WTC11 (cell line): ENCODE data around the gene SH3BGR. TPM values are rescaled to one million over a fixed set of nuclear protein-coding genes. Genes with fewer than 3 reads are reported as not detected.

Source experiments
- ATAC-seq: fragments of 200-7000 bp; cut with Tn5 transposase; 2 replicates; pipeline ENCODE4 v1.10.0; 2021; ENCODE audit warnings: mild to moderate bottlenecking, moderate library complexity
- CTCF ChIA-PET: fragments of 300-600 bp; sonication (Branson Sonifier 250); formaldehyde crosslinking; loops from one replicate; lab custom pipeline; 2021; ENCODE audit warnings: antibody characterized with exemption; lab: Charles Lee
- POLR2A ChIA-PET: fragments of 350-600 bp; sonication (Branson Sonifier 250); formaldehyde crosslinking; loops from one replicate; lab custom pipeline; 2021; ENCODE audit warnings: antibody characterized with exemption; lab: Charles Lee
- DNase-seq: peaks from one replicate; pipeline ENCODE4 v3.0.0; 2021; ENCODE audit warnings: low spot score
- H3K27ac Mint-ChIP-seq: 2 replicates; pipeline ENCODE4 v1.8.0; 2021; ENCODE audit warnings: mixed read lengths
- H3K27me3 Mint-ChIP-seq: 2 replicates; pipeline ENCODE4 v1.8.0; 2021; ENCODE audit warnings: low read depth, mild to moderate bottlenecking, moderate library complexity, mixed read lengths
- H3K36me3 Mint-ChIP-seq: 2 replicates; pipeline ENCODE4 v1.8.0; 2021; ENCODE audit warnings: mixed read lengths
- H3K4me1 Mint-ChIP-seq: 2 replicates; pipeline ENCODE4 v1.8.0; 2022; ENCODE audit warnings: mixed read lengths
- H3K4me3 Mint-ChIP-seq: 2 replicates; pipeline ENCODE4 v1.8.0; 2021; ENCODE audit warnings: mild to moderate bottlenecking, moderate library complexity, mixed read lengths
- H3K9me3 Mint-ChIP-seq: 2 replicates; pipeline ENCODE4 v1.8.0; 2021; ENCODE audit warnings: mixed read lengths
- ATF1 ChIP-seq: sonication (generic); formaldehyde crosslinking; IDR thresholded peaks from 2 replicates; pipeline ENCODE4 v1.8.1; 2023; ENCODE audit warnings: mild to moderate bottlenecking, moderate library complexity, missing genetic modification reagents
- CTCF ChIP-seq: fragments of 200-600 bp; IDR thresholded peaks from 2 replicates; pipeline ENCODE4 v1.8.0; 2022; ENCODE audit warnings: antibody characterized with exemption
- E2F4 ChIP-seq: sonication (generic); formaldehyde crosslinking; IDR thresholded peaks from 2 replicates; pipeline ENCODE4 v1.8.1; 2022; ENCODE audit warnings: low read depth, mild to moderate bottlenecking, moderate library complexity, missing genetic modification reagents, borderline replicate concordance
- ELF4 ChIP-seq: sonication (generic); formaldehyde crosslinking; IDR thresholded peaks from 2 replicates; pipeline ENCODE4 v1.8.1; 2022; ENCODE audit warnings: low read depth, mild to moderate bottlenecking, moderate library complexity, missing genetic modification reagents
- EMX1 ChIP-seq: fragments of 250-450 bp; sonication (Bioruptor Pico); IDR thresholded peaks from 2 replicates; pipeline ENCODE4 v1.8.0; 2021; ENCODE audit warnings: mild to moderate bottlenecking
- FOXJ3 ChIP-seq: sonication (generic); formaldehyde crosslinking; IDR thresholded peaks from 2 replicates; pipeline ENCODE4 v1.9.0; 2021; ENCODE audit warnings: missing genetic modification reagents, mild to moderate bottlenecking, borderline replicate concordance
- GABPB1 ChIP-seq: sonication (generic); formaldehyde crosslinking; IDR thresholded peaks from 2 replicates; pipeline ENCODE4 v1.8.1; 2023; ENCODE audit warnings: mild to moderate bottlenecking, missing genetic modification reagents
- JUN ChIP-seq: sonication (generic); formaldehyde crosslinking; IDR thresholded peaks from 2 replicates; pipeline ENCODE4 v1.8.0; 2023; ENCODE audit warnings: mild to moderate bottlenecking, missing genetic modification reagents
- NR2C2 ChIP-seq: sonication (generic); formaldehyde crosslinking; IDR thresholded peaks from 2 replicates; pipeline ENCODE4 v1.8.0; 2022; ENCODE audit warnings: mild to moderate bottlenecking, missing genetic modification reagents
- PRDM15 ChIP-seq: sonication (generic); formaldehyde crosslinking; IDR thresholded peaks from 2 replicates; pipeline ENCODE4 v1.8.0; 2022; ENCODE audit warnings: missing genetic modification reagents
- PREB ChIP-seq: sonication (generic); formaldehyde crosslinking; IDR thresholded peaks from 2 replicates; pipeline ENCODE4 v1.8.1; 2022; ENCODE audit warnings: mild to moderate bottlenecking, missing genetic modification reagents, moderate library complexity, borderline replicate concordance
- PRRX2 ChIP-seq: fragments of 250-450 bp; sonication (Bioruptor Pico); IDR thresholded peaks from 2 replicates; pipeline ENCODE4 v1.8.0; 2021; ENCODE audit warnings: mild to moderate bottlenecking
- ZNF138 ChIP-seq: sonication (generic); formaldehyde crosslinking; conservative IDR thresholded peaks from 2 replicates; pipeline ENCODE4 v1.8.1; 2022; ENCODE audit warnings: mild to moderate bottlenecking, moderate library complexity, missing genetic modification reagents
- total RNA-seq: library from RNA; stranded (reverse); gene quantifications from 3 replicates; pipeline ENCODE4 v1.2.3, GENCODE V29; 2021
- TF ChIP-seq, protein P1 (sequence below): fragments of 250-450 bp; sonication (Bioruptor Pico); IDR thresholded peaks from 2 replicates; pipeline ENCODE4 v1.9.0; 2021; ENCODE audit warnings: mild to moderate bottlenecking
- TF ChIP-seq, protein P2 (sequence below): fragments of 250-450 bp; sonication (Bioruptor Pico); IDR thresholded peaks from 2 replicates; pipeline ENCODE4 v1.9.0; 2021; ENCODE audit warnings: mild to moderate bottlenecking
- TF ChIP-seq, protein P3 (sequence below): sonication (generic); formaldehyde crosslinking; conservative IDR thresholded peaks from 2 replicates; pipeline ENCODE4 v1.8.1; 2022; ENCODE audit warnings: mild to moderate bottlenecking, missing genetic modification reagents

The SH3BGR gene
- total RNA-seq, 1 experiment from 2014 or later: 3.2 TPM

- TF ChIP-seq, protein P1, sequence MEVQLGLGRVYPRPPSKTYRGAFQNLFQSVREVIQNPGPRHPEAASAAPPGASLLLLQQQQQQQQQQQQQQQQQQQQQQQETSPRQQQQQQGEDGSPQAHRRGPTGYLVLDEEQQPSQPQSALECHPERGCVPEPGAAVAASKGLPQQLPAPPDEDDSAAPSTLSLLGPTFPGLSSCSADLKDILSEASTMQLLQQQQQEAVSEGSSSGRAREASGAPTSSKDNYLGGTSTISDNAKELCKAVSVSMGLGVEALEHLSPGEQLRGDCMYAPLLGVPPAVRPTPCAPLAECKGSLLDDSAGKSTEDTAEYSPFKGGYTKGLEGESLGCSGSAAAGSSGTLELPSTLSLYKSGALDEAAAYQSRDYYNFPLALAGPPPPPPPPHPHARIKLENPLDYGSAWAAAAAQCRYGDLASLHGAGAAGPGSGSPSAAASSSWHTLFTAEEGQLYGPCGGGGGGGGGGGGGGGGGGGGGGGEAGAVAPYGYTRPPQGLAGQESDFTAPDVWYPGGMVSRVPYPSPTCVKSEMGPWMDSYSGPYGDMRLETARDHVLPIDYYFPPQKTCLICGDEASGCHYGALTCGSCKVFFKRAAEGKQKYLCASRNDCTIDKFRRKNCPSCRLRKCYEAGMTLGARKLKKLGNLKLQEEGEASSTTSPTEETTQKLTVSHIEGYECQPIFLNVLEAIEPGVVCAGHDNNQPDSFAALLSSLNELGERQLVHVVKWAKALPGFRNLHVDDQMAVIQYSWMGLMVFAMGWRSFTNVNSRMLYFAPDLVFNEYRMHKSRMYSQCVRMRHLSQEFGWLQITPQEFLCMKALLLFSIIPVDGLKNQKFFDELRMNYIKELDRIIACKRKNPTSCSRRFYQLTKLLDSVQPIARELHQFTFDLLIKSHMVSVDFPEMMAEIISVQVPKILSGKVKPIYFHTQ (CRISPR knock-in tag): no peak
- TF ChIP-seq PRDM15 (no peak), ATF1 (CRISPR knock-in tag) (no peak)
These were observed 4.5 kb upstream of the SH3BGR start (continued) for GRCh38 chr21:39447264-39447663.

GRCh38 chr21:39452207-39452969, 618 bp downstream of the SH3BGR start:
- Mint-ChIP-seq H3K36me3 (no peaks in the 10 kb centered on the region), H3K27ac (peak overlapping the region; percentile 81), H3K4me3 (peak overlapping the region; percentile 1), H3K9me3 (peaks cover 6% of the 10 kb centered on the region), H3K4me1 (peaks cover 35% of the 10 kb centered on the region), H3K27me3 (no peaks in the 10 kb centered on the region)
- peak; percentile 82 for TF ChIP-seq GABPB1 (CRISPR knock-in tag)
- TF ChIP-seq ZNF138 (CRISPR knock-in tag): no peak
- TF ChIP-seq, protein P2, sequence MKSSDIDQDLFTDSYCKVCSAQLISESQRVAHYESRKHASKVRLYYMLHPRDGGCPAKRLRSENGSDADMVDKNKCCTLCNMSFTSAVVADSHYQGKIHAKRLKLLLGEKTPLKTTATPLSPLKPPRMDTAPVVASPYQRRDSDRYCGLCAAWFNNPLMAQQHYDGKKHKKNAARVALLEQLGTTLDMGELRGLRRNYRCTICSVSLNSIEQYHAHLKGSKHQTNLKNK: no peak
- no peak for TF ChIP-seq NR2C2 (CRISPR knock-in tag)
- no peak for TF ChIP-seq EMX1 (CRISPR knock-in tag)
- TF ChIP-seq FOXJ3 (CRISPR knock-in tag): no peak
- CTCF ChIA-PET: no interaction called here
- DNase-seq (no peak), ATAC-seq (no peak)
- POLR2A ChIA-PET: no interaction called here

GRCh38 chr21:39452970-39453342, 1.2 kb downstream of the SH3BGR start:
- POLR2A ChIA-PET: no interaction called here
- Mint-ChIP-seq H3K36me3 (no peaks in the 10 kb centered on the region), H3K9me3 (peaks cover 4% of the 10 kb centered on the region), H3K27me3 (no peaks in the 10 kb centered on the region), H3K27ac (peak overlapping the region; percentile 81), H3K4me3 (no peak overlapping the region), H3K4me1 (peaks cover 35% of the 10 kb centered on the region)
- no peak for TF ChIP-seq JUN
- no peak for TF ChIP-seq E2F4
- no peak for TF ChIP-seq CTCF
- no peak for TF ChIP-seq ELF4 (CRISPR knock-in tag)
- TF ChIP-seq, protein P3, sequence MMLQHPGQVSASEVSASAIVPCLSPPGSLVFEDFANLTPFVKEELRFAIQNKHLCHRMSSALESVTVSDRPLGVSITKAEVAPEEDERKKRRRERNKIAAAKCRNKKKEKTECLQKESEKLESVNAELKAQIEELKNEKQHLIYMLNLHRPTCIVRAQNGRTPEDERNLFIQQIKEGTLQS (CRISPR knock-in tag): no peak
- no peak for TF ChIP-seq PRRX2 (CRISPR knock-in tag)
- no peak for TF ChIP-seq PREB (CRISPR knock-in tag)
- no peak for TF ChIP-seq FOXJ3 (CRISPR knock-in tag)
- ATAC-seq: no peak
- CTCF ChIA-PET: interaction anchor here (0.5 kb wide), 1 partner anchor 140 kb away, joined by 3 read pairs; no protein-coding TSS in a partner anchor
- no peak for DNase-seq
